ENCODE results near the gene HIVEP1.

HIVEP1 gene

DNA sequence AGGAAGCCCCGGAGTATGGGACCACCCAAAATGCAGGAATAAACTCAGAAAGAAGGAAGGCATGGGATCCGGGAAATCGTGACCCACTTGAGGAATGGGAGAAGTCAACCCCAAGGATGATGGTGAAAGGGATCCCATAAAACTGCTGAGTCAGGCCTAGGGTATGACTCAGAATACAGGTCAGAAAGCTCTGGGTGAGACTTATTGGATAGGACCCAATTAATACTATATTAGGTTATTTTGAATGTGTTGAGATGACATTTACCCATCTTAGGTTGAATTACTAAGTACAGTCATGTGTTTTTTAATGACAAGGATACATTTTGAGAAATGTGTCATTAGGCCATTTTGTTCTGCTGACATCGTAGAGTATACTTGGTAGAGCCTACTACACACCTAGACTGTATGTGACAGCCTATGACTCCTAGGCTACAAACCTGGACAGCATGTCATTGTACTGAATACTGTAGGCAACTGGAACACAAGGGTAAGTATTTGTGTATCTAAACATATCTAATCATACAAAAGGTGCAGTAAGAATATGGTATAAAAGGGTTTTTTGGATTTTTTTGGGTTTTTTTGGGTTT, 17.1 kb upstream of the HIVEP1 start:
- no peak for DNase-seq (ENCODE audit: low read depth)

DNA sequence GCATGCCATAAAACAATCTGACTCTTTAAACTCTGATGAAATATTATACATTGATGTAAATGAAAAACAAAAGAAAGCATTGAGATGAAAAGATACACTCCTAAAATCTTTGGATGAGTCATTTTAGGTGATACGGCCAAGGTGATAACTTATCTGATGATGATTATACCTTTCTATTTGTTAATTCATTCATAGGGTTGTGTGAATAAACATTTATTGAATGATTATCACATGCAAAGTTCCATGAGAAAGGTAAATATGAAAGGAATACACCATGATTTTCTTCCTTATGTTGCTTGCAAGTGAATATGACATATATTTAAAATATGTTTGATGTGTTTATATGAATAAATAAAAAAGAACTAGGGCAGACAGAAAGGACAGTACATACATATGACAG, 15.4 kb upstream of the HIVEP1 start:
- no peak for DNase-seq (ENCODE audit: low read depth)

DNA sequence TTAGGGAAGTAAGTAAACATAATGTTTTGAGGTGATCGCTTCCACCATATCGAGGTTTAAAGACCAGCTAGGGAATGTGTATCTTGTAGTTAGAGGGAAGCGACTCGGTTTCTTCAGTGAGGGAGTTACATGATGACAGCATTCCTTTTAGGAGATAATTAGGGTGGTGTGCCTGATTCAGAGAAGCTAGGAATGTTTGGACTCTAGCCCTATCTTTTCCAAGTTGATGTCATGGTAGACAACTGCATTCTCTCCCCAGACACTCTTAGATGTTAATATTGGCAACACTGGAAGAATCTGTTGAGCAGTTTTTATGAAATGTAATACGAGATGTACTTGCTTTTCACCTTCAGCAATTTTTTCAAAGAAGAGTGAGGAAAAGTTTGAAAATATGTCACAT, 12.9 kb upstream of the HIVEP1 start:
- no peak for DNase-seq (ENCODE audit: low read depth)

DNA sequence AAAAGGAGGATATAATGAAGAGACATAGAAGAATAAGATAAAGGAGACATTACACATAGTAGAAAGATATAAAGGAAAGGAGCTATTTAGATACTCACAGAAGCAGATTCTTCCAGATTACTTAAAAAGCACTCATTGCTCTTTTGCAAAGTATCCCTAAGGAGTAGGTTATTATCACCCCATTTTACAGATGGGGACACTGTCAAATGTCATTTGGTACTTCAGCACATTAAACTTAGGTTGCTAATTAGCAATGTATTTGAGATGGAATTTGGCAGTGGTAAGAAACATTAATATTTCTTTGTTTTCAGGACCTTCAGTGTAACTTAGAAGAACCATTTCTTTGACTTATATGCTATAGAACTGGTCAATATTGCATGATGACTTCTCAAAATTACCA, 11.9 kb upstream of the HIVEP1 start:
- DNase-seq (ENCODE audit: low read depth) = no peak

DNA sequence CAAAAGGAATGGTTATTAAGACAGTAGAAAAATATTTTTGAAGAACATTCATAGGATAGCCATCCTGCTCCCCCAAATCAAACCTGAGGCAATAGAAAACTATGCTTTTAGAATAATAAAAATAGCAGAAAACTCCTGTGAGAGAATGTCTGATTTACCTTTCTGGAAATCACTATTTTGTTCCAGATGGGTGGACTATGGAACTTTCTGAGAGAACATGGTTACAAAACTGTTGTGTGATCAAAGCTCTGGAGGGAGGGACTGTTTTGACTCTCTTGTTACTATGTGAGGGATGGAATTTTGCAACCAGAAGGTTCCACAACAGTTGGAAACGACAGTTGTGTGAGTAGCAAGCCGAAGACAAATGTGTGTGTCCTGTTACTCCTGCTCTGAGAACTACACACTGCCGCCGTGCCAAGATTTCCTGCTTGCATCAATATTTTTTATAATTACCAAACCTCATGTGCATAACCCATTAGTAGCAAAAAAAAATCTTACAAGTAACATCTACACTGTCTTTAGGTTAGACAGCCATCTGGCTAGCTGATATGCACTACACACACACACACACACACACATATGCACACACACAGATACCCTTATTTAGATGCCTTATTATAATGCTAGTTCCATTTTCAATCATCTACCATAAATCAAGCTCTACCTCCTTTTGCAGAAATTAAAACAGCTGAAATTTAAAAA, 11.0 kb upstream of the HIVEP1 start:
- DNase-seq (ENCODE audit: low read depth) = no peak

DNA sequence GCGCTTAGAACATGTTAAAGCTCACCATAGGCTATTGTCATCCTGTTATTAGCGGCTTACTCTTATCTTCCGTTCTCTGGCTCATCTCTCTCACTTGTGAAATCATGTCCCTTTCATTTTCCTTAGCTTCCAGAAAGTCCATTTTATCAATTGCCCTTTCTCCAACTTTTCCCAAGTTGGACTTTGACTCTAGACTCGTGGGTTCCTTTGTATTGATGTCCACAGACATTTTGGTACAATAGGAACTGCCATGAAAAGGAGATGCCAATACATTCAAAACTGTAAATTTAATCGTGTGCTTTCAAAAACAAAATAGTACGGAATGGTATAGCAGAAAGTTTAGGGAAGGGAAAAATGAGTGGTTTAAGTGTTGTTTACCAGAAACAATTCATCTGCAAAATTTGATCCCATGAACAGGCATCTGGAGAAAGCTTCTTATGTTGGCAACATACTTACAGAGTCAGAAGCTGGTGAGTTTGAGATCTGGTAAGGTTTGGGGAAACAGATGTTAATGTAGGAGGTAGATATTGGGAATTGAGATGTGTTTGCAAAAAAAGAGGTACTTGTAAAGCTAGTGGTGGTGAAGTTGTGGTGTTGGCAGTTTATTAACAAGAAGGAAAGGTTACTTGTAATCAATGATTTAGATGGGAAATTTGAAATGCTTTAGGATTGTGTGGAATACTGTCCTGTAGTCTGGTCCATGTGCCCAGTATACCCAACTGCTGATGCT, 10.2 kb upstream of the HIVEP1 start:
- no peak for DNase-seq (ENCODE audit: low read depth)

DNA sequence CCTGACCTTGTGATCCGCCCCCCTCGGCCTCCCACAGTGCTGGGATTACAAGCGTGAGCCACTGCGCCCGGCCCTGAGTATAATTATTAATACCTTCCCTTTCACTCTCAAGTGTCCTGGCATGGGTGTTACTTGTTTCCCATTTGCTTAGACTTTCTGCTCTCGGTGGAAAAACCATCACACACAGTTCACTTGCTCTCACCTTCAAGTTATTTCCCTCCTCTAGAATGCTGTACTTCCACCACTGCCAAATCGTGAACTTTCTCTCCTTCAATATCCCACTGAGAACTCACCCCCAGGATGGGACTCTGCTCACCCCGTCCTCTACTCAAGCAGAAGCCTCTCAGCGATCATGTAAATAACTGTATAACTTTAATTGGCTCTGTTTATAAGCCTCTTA, 4.6 kb upstream of the HIVEP1 start:
- DNase-seq (ENCODE audit: low read depth) = no peak

DNA sequence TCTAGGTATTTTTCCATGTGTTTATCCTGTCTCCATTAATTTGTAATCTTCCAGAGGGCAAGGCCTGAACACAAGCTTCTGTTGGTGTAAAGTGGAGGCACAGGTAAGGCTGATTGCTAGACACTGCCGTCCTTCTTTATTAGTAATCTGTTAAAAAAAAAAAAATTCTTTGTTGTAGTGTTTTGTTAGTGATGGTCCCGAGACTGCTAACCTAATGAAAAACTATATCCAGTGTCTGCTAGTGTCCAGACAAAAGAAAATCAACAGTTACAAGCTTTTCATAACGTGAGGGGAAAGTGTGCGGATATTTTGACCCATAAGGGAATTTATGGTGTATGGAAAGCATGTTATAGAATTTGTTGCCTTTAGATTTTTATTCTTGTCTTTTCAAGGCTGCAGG, 4.2 kb upstream of the HIVEP1 start:
- DNase-seq (ENCODE audit: low read depth) = no peak

DNA sequence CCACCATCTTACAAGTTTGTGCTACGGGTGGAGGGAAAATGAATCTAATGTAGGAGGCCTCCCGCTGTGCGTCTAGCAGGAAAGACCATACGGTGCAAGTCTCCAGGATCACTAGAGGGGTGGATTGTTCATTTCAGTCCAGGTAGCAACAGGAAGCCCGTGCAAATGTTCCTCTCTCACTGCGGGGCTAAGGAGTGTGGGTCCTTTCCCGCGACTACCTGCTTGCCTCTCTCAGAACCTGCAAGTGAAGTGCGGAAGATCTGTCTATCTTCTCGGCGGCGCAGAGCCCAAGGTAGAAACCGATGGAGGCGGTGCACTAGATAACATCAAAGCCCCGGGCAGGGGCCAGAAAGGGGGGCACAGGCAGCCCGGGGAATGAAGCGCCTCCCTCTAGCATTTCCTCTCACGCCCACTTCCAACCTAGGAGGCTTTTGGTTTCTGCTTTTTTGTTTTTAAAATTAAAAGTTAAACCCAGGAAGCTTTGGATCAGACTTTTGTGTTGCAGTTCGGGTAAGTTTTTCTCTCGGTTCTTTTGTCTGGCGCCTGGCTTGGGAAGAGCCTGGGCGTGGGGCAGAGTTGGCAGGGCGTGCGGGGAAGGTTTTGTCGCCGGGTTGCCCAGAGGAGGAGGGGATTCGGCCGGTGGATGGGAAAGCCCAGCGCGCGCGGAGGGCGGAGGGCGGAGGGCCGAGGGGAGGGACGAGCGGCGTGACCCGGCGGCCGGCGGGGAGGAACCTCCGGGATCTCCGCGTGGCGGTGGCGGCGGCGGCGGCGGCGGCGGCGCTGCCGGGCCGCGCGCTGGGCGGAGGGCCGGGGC, 3.5 kb upstream of the HIVEP1 start:
- DNase-seq (ENCODE audit: low read depth) = peak; percentile 79

DNA sequence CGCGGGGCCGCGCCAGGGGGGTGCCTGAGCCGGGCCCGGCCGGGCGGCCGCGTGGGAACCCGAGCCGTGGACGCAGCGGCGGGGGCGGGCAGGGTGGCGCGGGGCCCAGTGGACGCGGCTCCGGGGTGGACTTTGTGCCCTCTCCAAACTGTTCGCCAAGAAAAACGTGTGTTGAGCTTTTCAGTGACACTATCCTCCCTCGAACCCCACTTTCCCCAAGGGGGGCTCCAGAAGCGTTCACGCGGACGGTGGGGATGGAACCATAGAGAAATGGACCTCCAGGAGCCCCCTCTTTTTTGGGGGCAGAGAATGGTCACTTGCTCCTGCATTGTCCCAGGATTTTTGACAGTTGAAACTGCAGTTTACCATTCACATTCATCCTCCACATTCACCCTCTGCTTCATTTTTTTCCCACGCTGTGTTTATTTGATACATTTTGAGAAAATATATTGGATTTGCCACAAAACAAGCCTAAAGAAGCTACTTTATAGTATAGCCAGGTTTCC, 2.9 kb upstream of the HIVEP1 start:
- DNase-seq (ENCODE audit: low read depth) = no peak

DNA sequence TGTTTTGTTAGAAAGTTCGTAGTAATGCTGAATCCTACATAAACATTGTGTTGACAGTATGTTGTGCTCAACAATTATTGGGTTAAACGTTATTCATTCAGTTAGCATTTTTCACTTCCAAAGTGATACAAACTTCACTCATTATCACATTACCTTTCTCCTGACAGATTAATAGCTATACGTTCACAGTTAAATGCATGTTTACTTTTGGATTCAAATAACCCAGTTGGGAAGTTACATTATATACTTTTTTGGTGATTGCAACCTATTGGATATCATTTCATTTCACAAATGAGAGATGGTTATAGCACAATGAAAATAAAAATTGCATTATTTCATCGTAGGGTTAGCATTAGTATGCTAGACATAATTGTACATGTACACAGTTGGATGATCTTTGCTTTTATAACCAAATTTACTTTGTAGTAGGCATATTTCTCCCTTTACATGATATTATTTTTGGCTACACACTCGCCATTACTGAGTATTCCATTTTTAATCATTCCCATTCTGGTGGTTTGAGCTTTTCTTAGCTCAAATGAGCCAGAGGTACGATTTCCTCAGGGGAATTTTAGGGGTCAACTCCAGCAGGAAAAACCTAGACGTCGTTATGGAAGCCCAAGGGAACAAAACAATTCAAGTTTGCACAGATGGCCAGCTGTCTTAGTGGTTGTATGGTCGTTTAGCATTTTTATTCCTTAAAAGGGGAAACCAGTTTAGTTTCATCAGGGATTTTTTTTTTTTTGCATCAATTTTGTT, 2.1 kb upstream of the HIVEP1 start:
- DNase-seq (ENCODE audit: low read depth) = no peak

DNA sequence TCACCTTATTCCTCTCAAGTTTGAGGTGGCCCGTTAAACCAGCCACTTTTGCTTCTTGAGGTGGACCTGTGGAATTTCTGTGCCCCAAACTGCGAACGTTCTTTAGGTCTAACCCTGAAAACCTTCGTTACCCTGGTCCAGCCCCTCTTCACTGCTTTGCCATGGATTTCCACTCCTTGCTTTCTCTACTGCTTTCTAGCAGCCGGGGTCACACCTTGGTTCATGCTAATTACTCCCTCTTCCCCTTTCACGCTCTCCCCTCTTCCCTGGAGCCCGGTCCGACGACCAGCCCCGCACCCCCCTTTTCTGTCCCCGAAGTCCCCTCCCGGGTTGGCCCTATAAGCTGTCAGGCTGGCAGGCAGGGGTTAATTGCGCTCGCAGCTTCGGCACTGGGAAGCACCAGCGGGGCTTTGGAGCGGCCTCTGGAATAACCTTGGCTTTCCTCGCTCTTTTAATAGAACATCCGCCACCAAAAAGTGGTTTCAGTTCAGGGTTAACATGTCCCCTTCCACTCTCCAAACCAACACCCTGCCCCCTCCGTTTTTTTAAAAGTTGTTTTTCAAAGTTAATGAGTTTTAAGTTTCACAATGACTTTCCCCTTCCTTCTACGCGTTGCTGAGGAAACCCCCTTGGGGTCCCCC, 1.4 kb upstream of the HIVEP1 start:
- DNase-seq (ENCODE audit: low read depth) = no peak

DNA sequence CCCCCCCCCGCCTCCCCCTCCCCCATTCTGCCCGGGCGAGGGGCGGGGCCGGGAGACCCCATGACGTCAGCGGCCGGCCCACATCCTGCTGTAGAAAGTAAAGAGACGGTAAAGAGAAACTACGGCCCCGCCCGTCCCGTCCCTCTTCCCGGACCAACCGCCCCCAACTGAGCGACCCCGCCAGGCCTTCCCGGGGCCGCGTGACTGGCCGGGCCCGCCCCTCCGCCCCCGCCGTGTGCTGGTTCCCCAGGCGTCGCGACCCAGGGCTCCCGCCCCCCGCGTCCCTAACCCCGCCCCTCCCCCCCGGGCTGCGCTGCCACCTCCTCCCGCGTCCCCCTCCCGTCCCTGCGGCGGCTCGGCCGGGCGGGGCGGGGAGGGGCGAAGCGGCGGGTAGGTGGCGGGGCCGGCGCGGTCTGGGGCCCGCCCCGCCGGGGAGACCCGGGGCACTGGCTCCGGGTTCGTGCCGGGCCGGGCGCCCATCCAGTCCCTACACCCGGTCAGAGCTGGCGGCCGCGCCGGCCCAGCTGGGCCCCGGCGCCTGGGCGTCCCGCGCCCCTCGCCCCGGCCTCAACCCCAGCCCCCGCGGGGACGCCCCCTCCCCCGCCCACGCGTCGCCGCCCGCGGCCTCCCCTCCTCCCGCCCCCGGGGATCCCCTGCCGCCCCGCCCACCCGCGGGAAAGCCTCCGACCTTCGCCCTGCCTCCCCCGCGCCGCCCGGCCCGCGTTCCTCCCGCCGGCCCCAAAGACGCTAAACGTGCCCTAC, 655 bp upstream of the HIVEP1 start:
- peak; percentile 92 for DNase-seq (ENCODE audit: low read depth)

DNA sequence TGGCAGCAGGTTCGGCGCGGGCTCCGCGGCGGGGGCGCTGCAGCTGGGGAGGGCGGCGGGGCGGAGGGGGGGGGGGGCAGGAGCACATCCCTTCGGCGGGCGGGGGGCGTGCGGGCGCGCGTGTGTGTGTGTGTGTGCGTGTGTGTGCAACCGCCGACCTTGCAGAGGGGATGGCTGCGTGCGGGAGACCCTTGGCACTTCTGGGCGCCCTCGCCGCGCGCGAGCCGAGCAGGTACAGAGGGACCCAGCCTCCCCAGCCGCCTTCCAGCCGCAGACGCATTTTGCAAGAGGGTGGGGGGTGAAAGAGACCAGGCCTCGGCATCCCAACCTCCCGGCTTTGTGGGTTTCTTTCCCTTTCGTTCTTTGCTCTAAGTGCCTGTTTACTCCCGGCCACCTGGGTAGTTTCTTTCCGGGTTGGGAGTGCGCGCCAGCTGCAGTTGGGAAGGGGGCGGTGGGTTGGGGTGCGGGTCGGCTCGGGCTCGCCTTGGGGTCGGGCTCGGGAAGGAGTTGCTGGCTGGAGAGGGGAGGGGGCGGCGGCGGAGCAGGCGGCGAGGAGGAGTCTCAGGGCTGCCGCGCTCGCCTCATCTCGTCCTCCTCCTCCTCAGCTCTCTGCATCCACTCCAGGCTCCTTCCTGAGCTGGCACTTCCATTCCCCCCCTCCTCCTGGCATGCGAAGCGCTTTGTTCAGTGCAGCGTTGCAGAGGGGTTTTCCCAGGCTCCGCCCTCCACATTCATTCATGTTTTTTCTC, 620 bp downstream of the HIVEP1 start:
- peak; percentile 49 for DNase-seq (ENCODE audit: low read depth)

DNA sequence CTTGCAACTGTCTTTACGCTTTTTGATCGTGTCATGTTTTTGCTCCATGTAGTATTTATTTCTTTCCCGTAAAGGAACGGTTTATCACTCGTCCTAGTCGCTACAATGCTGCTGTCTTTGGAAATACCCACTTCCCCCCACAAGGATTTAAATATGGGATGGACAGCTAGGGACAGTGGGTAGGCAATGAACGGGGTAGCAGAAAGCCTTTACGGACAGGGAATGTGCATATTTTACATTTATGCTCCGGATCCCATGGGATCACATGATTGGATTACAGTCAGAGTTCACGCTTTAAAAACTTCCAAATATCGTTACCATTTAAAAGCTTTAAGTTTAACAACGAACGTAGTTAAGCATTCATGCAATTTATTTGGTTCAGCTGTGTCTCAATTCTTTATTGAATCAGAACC, 1.2 kb downstream of the HIVEP1 start:
- DNase-seq (ENCODE audit: low read depth) = no peak

DNA sequence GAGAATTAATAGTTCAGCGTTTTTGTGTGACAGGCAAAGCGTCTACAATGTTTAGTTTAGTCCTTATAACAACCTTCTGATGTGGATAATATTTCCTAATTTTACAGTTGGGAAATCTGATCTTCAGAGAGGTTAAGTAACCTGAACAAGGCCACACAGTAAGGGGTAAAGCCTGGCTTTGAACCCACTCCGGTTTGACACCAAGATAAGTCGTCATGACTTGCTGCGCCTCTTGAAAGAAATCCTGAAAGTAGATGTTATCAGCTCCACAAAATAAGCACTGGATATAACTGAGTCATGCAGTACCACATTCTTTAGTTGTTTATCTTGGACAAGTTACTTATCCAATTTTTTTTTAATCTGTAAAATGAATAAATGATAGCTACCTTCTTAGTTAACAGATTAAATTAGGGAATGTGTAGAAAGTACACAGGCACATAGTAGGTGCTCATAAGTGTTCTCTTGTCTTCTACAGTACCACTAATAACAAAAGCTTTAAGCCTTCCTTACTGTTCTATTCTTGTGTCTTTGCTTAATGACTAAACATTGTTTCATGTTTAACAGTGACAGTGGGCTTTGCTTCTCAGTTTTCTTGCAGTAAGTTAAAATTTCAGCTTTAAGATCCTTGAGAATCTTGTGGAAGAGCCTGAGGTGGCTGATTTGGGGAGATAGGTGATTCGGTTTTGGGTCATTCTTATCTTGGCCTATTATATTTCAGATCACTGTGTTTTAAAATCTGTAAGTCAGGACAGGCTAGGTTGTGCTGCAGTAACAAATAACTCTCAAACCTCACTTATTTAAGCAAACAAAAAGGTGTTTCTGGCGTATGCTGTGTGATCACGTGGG, 2.1 kb downstream of the HIVEP1 start:
- no peak for DNase-seq (ENCODE audit: low read depth)

DNA sequence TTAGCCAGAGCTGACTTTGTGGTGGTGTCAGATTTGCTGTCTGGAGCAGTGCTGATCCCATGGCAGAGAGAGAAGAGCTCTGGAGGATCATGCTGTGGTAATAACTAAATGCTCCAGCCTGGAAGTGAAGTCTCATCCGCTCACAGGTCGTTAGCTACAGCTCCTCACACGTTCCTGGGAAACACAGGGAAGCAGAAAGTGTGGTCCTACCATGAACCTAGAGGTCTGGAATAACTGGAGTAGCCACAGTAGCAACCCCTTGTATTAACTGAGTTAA, 2.7 kb downstream of the HIVEP1 start:
- no peak for DNase-seq (ENCODE audit: low read depth)

DNA sequence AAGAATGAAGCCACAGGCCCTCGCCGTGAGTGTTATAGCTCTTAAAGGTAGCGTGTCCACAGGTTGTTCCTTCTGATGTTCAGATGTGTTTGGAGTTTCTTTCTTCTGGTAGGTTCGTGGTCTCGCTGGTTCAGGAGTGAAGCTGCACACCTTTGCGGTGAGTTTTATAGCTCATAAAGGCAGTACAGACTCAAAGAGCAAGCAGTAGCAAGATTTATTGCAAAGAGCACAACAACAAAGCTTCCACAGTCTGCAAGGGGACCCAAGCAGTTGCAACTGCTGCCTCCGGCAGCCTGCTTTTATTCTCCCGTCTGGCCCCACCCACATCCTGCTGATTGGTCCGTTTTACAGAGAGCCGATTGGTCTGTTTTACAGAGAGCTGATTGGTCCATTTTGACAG, 5.2 kb downstream of the HIVEP1 start:
- no peak for DNase-seq (ENCODE audit: low read depth)

DNA sequence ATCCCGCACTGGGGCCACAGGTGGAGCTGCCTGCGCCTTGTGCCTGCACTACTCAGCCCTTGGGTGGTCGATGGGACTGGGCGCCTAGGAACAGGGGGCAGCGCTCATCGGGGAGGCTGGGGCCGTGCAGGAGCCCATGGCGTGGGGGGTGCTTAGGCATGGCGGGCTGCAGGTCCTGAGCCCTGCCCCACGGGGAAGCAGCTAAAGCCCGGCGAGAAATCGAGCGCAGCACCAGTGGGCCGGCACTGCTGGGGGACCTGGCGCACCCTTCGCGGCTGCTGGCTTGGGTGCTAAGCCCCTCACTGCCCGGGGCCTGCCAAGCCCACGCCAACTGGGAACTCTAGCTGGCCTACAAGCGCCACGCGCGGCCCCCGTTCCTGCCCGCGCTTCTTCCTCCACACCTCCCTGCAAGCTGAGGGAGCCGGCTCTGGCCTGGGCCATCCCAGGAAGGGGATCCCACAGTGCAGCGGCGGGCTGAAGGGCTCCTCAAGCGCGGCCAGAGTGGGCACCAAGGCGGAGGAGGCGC, 5.8 kb downstream of the HIVEP1 start:
- no peak for DNase-seq (ENCODE audit: low read depth)

All from activated T-cell treated with anti-CD3 and anti-CD28 coated beads for 1 hour (primary cell).